ENCODE measurements around the gene SLC7A4.

DNA sequence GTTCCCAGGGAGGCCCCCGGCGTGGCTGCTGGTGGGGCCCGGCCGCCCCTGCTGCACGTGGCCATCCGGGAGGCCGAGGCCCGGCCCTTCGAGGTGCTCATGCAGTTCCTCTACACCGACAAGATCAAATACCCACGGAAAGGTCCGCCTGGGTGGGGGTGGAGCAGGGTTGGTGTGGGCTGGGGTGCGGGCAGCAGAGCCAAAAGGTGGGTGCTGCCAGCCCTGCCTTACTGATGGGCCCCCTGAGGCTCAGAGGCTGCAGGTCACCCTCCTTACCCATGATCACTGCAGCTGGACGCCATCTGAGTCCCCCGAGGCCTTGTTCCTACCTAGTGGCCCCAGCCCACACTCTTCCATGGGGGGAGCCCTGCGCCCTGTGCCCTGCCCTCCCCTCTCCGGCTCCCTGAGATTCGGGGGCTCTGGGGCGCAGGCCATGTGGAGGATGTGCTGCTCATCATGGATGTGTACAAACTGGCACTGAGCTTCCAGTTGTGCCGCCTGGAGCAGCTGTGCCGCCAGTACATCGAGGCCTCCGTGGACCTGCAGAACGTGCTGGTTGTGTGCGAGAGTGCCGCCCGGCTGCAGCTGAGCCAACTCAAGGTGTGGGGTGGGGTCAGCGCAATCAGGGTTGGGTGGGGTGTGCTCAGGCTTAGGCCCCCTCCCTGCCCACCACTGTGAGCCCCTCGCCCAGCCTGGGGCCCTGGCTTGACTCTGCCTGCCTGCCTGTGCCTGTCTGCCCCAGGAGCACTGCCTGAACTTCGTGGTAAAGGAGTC lies 38.0 kb downstream of the SLC7A4 start:
- TF ChIP-seq, protein P1, sequence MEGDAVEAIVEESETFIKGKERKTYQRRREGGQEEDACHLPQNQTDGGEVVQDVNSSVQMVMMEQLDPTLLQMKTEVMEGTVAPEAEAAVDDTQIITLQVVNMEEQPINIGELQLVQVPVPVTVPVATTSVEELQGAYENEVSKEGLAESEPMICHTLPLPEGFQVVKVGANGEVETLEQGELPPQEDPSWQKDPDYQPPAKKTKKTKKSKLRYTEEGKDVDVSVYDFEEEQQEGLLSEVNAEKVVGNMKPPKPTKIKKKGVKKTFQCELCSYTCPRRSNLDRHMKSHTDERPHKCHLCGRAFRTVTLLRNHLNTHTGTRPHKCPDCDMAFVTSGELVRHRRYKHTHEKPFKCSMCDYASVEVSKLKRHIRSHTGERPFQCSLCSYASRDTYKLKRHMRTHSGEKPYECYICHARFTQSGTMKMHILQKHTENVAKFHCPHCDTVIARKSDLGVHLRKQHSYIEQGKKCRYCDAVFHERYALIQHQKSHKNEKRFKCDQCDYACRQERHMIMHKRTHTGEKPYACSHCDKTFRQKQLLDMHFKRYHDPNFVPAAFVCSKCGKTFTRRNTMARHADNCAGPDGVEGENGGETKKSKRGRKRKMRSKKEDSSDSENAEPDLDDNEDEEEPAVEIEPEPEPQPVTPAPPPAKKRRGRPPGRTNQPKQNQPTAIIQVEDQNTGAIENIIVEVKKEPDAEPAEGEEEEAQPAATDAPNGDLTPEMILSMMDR (IDR thresholded peaks at IDR 0.05; ENCODE audit: borderline replicate concordance, extremely low read depth, low read length, poor library complexity, severe bottlenecking): no peak
- no peak for TF ChIP-seq EZH2 (IDR thresholded peaks at IDR 0.05; ENCODE audit: borderline replicate concordance, low read depth, low read length, severe bottlenecking)

Data from DND-41 (cell line).